Fibroblast of the conjunctiva (primary cell): ENCODE results near the gene SLC29A1.
"Not testable (repeated sequence)": the region's sequence is repeated elsewhere in the genome, so short reads cannot be mapped to it uniquely, and the experiment has no call there.

Experiments
- DNase-seq: peaks from one replicate; pipeline ENCODE4 v3.0.0-alpha.2; 2010; ENCODE audit warnings: low read depth

Gene SLC29A1

DNA sequence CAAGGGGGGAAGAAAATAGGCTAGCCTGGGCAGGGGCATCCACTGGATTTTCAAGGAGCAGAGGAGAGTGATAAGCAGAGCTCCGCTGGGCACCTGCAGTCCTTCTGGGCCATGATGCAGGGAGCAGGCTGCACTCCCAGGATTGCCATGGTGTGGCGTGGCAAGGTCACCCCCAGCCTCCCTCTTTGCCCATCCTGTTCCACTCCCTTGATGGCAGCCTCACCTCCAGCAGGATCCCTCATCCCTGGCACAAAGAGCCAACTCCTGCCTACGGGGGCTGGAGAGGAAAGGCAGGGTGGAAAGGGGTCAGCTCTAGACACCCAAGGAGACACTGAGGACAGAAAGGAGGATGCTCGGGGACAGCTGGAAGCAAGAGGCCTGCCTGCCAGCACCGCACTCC, 29.1 kb upstream of the SLC29A1 start:
- no peak for DNase-seq

DNA sequence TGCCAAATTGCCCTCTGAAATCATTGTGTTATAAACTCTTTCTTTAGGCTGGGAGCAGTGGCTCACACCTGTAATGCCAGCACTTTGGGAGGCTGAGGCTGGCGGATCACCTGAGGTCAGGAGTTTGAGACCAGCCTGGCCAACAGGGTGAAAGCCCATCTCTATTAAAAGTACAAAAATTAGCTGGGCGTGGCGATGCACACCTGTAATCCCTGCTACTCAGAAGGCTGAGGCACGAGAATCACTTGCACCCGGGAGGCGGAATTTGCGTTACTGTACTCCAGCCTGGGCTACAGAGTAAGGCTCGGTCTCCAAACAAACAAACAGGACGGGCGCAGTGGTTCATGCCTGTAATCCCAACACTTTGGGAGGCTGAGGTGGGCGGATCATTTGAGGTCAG, 27.0 kb upstream of the SLC29A1 start:
- not testable (repeated sequence) for DNase-seq

DNA sequence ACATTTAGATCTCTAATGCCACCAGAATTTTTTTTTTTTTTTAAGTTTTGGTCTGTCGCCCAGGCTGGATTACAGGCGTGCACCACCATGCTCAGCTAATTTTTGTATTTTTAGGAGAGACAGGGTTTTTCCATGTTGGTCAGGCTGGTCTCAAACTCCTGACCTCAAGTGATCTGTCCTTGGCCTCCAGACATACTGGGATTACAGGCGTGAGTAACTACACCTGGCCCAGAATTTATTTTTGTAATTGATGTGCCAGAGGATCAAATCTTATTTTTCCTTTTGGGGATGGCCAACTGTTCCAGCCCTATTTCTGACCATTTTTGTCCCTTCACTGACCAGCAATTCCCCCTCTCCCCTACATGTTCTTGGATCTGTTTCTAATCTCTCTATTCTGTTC, 24.7 kb upstream of the SLC29A1 start:
- DNase-seq: no peak

DNA sequence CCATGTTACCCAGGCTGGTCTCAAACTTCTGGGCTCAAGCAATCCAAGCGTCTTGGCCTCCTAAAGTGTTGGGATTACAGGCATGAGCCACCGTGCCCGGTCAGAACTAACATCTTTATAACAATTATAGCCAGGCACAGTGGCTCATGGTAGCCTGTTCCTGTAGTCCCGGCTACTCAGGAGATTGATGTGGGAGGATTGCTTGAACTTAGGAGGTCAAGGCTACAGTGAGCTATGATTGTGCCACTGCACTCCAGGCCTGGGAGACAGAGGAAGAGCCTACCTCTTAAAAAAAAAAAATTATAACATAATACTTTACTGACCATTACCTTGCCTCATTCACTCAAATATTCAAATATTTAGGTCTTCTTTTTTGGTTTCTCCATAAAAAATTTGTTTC, 23.5 kb upstream of the SLC29A1 start:
- DNase-seq: no peak

DNA sequence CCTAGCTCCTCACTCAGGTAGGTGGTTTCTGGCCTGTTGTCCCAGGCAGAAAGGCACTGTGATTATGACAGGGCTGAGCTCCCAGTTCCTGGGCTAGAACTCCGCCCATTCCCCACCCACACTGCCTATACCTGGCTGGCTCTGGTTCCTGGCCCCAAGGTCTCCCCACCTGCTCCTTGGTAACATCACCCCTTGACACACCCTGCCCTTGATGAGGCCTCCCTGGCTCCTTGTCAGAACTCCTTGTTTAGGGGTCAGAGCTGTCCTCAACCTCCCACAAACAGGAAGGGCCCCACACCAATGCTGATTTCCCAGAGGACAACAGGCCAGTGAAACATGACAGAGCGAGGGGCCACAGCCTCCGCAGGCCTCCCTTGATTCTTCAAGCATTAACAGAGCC, 22.2 kb upstream of the SLC29A1 start:
- DNase-seq: no peak

DNA sequence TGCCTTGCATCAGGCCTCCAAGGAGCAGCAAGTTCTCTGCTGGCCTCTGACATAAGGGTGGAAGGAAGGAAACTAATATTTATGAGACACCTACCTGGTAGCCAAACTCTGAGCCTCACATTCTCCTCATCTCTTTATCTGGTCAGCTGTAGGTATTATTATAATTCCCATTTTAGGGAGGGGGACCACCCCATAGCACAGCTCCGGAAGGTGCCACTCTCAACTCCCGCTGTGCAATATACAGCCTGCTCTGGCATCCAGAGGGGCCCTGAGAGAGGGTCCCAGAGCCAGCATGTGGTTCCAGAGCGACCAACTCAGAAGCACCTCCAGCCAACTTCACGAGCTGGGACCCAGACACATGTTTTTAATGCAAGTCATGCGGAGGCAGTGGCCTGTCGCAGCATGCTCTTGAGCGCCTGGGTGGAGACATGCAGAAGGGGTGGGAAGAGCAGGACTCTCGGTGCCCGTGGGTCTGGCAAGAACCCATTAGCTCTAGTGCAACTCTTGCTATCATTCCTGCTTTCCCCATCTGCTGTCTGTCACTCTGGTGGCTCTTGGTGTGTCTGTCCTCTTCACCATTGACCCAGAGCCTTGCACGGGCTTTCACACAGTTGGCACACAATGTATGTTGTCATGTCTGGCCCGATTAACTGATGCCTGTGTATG, 21.6 kb upstream of the SLC29A1 start:
- DNase-seq: no peak

DNA sequence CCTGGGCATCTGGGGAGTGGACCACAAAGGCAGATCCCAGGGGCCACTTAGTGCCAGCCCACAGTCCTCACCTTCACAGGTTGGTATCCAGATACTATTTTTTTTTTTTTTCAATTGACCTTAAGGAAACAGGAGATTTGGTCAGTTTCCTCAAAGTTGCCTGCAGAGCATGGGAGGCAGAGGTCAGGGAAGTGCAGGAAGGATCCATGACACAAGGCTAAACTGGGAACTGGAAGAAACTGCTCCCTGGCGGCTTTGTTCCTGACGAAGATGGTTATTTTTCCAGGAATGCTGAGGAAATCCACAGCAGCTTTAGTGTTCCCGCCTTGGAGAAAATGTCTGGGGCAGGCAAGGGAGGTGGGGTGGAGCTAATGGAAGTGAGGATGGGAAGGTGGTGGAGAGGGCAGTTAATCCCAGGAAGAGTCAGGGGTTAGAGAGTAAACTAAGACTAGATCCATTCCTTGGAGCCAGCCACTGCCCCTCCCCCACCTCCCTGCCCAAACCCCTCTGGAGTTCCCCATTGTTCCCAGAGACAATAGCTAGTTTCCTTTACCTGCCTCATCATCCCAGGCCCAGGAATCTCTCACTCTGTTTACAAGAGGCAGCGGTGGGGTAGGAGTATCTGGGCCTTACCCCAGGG, 20.9 kb upstream of the SLC29A1 start:
- DNase-seq: no peak

DNA sequence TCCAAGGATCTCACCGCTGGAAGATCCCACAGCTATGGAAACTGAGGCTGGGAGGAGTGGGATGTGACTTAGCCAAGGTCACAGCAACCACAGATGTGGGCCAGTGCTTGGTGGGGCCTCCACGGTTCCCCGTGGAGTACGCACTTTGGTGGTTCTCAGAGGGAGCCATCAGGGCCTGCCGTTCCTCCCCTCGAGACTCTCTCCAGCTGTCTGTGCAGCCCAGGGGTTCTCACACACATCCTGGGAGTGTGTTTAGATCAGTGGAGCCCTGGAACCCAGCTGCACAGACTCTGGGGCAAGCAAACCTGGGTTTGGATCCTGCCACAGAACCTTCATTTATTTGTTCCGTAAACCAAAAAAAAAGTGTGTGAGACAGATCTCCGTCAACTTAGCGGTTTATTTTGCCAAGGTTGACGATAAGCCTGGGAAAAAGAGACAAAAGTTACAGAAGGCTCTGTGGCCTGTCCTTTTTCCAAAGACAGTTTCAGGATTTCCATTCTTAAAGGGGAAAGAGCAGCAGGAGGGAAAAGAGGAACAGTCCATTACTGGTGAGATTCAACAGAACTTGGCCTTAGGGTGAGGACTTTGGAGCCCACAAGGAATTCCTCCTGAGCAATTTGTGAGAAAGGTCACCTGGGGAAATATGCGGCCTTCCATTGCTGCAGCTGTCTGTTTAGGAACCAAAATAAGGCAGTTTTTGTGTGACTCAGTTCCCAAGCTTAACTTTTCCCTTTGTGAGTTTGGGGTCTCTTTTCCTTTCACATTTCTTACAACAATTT, 20.2 kb upstream of the SLC29A1 start:
- no peak for DNase-seq

DNA sequence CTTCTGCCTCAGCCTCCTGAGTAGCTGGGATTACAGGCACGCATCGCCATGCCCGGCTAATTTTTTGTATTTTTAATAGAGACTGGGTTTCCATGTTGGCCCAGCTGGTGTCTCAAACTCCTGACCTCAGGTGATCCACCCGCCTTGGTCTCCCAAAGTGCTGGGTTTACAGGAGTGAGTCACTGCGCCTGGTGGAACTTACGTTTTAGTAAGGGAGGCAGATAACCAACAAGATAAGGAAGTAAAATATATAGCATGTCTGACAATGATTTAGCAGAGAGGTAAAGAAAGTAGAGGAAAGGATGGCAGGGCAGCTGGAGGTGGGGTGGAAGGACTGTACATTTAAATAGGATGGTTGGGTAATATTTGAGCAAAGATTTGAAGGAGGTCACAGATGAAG, 19.4 kb upstream of the SLC29A1 start:
- DNase-seq: no peak

DNA sequence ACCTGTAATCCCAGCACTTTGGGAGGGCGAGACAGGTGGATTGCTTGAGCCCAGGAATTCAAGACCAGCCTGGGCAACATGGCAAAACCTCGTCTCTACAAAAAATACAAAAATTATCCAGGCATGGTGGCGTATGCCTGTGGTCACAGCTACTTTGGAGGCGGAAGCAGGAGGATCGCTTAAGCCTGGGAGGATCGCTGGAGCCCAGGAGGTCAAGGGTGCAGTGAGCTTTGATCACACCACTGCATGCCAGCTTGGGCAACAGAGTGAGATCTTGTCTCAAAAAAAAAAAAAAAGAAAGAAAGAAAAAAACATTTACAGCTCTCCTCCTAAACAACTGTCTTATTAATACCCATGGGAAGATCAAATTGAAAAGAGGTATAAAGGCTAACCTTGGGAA, 15.4 kb upstream of the SLC29A1 start:
- no peak for DNase-seq

DNA sequence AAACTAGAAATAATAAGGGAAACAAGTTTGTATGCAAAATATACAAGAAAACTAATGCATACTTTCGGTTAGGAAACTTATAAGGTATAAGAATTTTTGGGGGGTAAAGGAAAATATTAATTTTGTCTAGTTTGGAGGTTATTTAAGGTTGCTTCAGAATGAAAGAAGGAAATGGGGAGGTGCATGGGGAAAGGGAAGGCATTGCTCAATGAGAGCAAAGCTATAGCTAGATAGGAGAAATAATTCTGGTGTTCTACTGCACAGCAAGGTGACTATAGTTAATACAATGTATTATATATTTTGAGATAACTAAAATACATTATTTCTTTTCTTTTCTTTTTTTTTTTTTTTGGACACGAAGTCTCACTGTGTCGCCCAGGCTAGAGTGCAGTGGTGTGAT, 12.1 kb upstream of the SLC29A1 start:
- no peak for DNase-seq

DNA sequence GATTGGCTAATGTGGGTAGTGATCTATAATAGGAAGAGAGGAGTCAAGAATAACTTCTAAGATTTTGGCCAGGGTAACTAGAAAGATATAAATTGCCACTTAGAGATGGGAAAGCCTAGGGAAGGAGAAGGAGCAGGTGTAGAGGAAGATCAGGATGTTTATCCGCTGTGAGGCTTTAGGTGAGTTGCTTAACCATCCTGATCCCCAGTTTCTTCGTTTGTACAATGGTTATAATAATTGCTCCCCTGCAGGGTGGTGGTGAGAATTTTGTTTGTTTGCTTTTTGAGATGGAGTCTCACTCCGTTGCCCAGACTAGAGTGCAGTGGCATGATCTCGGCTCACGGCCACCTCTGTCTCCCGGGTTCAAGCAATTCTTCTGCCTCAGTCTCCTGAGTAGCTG, 9.1 kb upstream of the SLC29A1 start:
- DNase-seq: no peak

DNA sequence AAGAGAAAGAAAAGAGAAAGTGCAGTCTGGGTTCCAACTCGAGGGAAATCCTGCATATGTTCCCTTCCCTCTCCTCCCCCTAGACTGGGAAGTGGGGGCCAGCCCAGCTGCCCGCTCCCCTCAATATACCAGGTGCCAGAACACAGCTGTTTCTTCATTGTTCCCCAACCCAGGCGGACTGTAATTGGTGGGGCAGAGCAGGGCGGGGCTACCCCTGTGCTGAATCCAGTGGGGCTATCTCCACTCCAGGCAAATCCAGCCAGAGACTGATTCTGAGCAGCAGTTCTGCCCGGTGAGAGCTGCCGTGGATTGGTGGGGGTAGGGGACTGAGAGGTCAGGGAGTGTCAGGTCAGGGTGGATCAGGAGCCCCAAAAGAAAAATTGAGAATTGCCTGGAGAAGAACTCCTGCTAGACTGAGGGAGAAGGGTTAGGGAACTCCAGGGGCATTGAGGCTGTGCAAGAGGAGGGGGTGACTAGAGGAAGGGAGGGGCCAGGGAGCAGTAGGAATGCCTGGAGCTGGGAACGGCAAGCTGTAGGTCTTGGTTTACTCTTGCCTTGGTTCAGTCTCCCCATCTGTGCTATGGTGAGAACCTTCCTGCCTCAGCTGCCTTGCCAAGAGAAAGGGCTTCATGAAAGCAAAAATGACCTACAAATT, 6.6 kb upstream of the SLC29A1 start, which contains the start of gene MYMX:
MYMX (plus strand) TSS at position 250 of the 655 bp plus-strand sequence. CDS start 546 bp downstream, outside the sequence.
- no peak for DNase-seq

DNA sequence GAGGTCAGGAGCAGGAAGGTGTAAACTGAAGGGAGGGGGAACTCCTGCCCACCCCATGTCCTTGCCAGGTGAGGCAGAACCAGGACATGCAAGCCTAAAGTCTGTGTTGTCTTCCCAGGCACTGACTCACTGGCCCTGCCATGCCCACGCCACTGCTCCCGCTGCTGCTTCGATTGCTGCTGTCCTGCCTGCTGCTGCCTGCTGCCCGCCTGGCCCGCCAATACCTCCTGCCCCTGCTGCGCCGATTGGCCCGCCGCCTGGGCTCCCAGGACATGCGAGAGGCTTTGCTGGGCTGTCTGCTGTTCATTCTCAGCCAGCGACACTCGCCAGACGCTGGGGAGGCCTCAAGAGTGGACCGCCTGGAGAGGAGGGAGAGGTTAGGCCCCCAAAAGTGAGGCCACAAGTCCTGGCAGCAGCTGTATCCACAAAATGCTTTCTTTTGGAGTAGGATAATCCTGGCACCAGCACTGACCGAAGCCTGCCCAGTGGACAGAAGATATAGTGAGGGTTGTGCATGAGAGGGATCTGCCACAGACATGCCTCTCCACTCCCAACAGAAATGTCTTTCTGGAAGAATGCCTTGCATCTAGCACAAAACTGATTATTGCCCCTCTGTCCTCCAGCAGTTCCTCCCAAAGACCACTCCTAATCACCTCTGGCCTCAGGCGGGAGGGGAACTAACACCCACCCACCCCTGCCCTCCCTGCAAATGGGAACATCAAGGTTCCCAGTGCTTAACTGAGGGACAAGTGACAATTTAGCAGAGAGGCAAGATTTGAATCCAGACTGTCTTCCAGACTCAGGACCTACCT, 5.9 kb upstream of the SLC29A1 start:
- no peak for DNase-seq

DNA sequence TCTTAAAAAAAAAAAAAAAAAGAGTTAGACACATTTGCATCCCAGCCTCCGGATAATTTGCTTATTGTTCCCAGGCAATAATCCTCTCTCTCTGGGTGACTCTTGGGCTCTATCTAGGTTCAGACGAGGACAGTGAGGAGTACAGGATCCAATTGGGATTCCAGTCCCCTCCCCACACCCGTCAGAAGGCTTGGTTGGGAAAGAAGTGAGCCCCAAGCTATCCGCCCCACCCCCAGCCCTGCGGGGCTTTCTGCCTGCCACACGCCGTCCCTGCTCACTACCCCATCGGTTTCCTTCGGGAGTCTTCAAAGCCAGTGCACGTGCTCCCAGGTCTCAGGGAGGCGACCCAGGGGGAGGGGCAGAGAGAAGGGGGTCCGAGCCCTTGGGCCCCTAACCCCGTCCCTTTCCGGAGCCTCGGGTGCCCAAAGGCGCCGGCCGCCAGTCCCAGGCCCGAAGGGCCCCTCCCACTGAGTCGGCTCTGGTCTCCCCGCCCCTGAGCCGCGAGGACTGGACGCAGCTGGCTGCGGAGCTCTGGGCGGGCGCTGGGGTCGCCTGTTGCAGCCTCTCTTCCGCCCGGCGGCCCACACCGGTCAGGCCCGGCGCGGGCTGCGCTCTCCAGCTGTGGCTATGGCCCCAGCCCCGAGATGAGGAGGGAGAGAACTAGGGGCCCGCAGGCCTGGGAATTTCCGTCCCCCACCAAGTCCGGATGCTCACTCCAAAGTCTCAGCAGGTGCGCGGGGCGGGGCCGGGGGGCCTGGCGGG, 4.2 kb upstream of the SLC29A1 start:
- no peak for DNase-seq

DNA sequence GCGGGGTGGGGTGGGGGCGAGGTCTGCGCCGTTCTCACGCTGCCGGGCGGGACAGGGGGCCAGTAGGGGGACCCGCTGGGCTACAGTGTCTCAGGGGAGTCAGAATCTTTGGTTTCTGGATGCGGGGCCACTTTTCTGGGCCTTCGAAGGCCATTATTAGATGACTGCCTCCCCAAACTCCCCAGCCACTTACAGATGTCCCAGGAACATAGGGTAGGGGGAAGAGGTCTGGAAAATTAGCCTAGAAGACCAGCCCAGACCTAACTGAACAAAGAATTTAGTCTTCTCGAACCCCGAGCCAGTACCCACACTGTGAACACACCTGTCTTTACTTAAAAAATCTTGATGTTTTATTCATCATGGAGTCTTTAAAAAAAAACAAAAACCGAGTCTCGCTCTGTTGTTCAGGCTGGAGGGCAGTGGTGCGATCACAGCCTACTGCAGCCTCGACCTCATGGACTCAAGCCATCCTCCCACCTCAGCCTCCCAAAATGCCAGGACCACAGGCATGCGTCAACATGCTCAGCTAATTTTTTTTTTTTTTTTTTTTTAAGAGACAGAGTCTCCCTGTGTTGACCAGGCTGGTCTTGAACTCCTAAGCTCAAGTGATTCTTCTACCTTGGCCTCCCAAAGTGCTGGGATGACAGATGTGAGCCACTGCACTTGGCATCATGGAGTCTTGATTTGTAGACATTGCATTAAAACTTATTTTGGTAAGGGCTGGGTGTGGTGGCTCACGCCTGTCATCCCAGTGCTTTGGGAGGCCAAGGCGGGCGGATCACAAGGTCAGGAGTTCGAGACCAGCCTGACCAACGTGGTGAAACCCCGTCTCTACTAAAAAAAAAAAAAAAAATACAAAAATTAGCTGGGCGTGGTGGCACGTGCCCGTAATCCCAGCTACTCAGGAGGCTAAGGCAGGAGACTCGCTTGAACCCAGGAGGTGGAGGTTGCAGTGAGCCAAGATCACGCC, 3.3 kb upstream of the SLC29A1 start:
- DNase-seq: no peak

DNA sequence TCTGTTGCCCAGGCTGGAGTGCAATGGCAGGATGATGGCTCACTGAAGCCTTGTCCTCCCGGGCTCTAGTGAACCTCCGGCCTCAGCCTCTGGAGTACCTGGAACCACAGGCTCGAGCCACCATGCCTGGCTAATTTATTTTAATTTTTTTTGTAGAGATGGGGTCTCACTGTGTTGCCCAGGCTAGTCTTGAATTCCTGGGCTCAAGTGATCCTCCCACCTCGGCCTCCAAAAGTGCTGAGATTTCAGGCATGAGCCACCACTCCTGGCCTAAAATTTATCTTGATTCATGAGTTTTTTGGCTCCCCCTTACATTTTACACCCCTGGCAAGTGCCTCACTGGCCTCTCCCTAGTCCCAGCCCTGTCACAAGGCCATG, 2.5 kb upstream of the SLC29A1 start:
- no peak for DNase-seq

DNA sequence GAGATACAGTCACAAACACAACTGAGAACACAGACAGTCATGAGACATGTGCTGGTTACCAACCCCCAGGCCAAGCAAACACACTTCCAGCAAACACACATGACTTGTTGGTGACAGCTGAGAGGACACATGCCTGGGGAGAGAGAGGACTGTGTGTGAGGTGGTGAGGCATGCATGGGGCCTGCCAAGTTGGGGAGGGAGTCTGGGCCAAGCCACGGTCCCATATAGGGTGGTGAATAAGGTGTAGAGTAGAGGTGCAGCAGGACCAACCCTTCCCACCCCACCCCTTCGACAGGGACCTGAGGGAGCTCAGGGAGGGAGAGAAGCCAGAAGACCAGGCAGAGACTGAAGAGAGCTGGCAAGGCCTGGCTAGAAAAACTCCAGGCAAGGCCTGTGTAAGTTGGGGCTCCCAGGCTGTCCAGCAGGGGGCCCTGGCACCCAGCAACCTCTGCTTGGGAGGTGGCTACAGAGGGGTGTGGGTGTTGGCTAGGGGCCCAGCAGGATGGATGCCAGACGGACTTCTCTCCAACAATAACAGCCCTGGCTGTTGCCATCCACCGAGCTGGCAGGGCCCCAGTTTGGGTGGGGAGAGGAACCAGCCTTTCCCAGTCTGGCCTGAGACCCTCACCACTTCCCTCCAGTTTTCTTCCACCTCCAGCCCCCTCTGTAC, 2.0 kb upstream of the SLC29A1 start:
- DNase-seq: peak; percentile 88

DNA sequence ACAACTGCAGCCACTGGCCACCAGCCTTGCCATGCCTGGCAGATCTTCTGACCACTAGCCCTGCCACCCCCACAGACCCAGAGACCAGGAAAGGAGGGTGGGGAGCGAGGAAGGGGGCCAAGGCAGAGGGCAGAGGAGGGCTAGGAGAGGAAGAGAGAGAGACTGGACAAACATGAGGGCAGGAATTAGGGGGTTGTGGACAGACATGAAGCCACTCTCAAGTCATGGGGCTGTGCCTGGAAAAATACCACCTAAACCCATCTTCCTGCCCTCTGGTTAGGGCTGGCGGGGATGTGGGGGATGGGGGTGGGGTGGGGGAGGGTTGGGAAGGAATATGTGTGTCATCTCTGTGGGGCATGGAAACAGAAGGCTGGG, 1.4 kb upstream of the SLC29A1 start:
- DNase-seq: no peak
